NOMO-1 treated with DMSO at 0.1 percent for 48 hours (cell line): ENCODE measurements around the gene NFIA.

Experiments
- DNase-seq: peaks from one replicate; lab custom pipeline; 2025; ENCODE audit not compliant: unreplicated experiment; lab: John Stamatoyannopoulos, UW

NFIA gene

GRCh38 chr1:61353797-61354406 lies 271.5 kb downstream of the NFIA start:
- DNase-seq, result no peak

- no peak for DNase-seq
Measured at GRCh38 chr1:61356016-61356415, 273.7 kb downstream of the NFIA start.

- DNase-seq, result no peak
Measured at GRCh38 chr1:61356995-61357394, 274.6 kb downstream of the NFIA start.

- peak; percentile 43 for DNase-seq
Measured at GRCh38 chr1:61357539-61357938, 275.2 kb downstream of the NFIA start.

- DNase-seq, result peak; percentile 21
Measured at GRCh38 chr1:61358770-61359455, 276.6 kb downstream of the NFIA start.

- no peak for DNase-seq
Measured at GRCh38 chr1:61361931-61362330, 279.6 kb downstream of the NFIA start.

- DNase-seq, result no peak
Measured at GRCh38 chr1:61362351-61362750, 280.0 kb downstream of the NFIA start.

GRCh38 chr1:61368366-61368765 lies 286.0 kb downstream of the NFIA start:
- peak; percentile 23 for DNase-seq

GRCh38 chr1:61368876-61369275 lies 286.5 kb downstream of the NFIA start:
- peak; percentile 47 for DNase-seq

- no peak for DNase-seq
Measured at GRCh38 chr1:61370177-61370912, 288.0 kb downstream of the NFIA start.

- no peak for DNase-seq
Measured at GRCh38 chr1:61370913-61371279, 288.5 kb downstream of the NFIA start.

- no peak for DNase-seq
Measured at GRCh38 chr1:61372944-61373343, 290.6 kb downstream of the NFIA start.

GRCh38 chr1:61374156-61374555 lies 291.8 kb downstream of the NFIA start:
- no peak for DNase-seq

- DNase-seq, result no peak
Measured at GRCh38 chr1:61375082-61375880, 292.9 kb downstream of the NFIA start.

- DNase-seq, result no peak
Measured at GRCh38 chr1:61376151-61376550, 293.8 kb downstream of the NFIA start.

GRCh38 chr1:61377242-61377958 lies 295.0 kb downstream of the NFIA start:
- DNase-seq, result no peak

- no peak for DNase-seq
Measured at GRCh38 chr1:61378494-61379180, 296.3 kb downstream of the NFIA start.

- DNase-seq, result no peak
Measured at GRCh38 chr1:61379693-61380092, 297.3 kb downstream of the NFIA start.

- DNase-seq, result no peak
Measured at GRCh38 chr1:61380561-61380960, 298.2 kb downstream of the NFIA start.

- DNase-seq, result no peak
Measured at GRCh38 chr1:61386323-61386722, 304.0 kb downstream of the NFIA start.
